Muscle layer of duodenum (tissue), 2 donors: ENCODE data around the gene RELA.
"Not testable (repeated sequence)": the region's sequence is repeated elsewhere in the genome, so short reads cannot be mapped to it uniquely, and the experiment has no call there.

ENCODE experiments used
- H3K27ac ChIP-seq: one replicate; pipeline ENCODE4 v1.7.0; 2013; ENCODE audit warnings: mild to moderate bottlenecking, low read length
- H3K27me3 ChIP-seq: one replicate; pipeline ENCODE4 v1.7.0; 2013; ENCODE audit warnings: low read depth, mild to moderate bottlenecking, control low read depth, low read length
- H3K36me3 ChIP-seq, 2 donors: one replicate each; pipeline ENCODE4 v1.7.0; 2013; ENCODE audit warnings: low read length in 2 of 2, control low read depth in 1 of 2, mild to moderate bottlenecking in 1 of 2; ENCODE audit not compliant: insufficient read depth in 2 of 2, control insufficient read depth in 1 of 2
- H3K4me1 ChIP-seq, 2 donors: one replicate each; pipeline ENCODE4 v1.7.0; 2013; ENCODE audit warnings: low read length in 2 of 2, mild to moderate bottlenecking in 2 of 2, control low read depth in 1 of 2, moderate library complexity in 1 of 2; ENCODE audit not compliant: insufficient read depth in 2 of 2, control insufficient read depth in 1 of 2
- H3K4me3 ChIP-seq, 2 donors: one replicate each; pipeline ENCODE4 v1.7.0; 2013; ENCODE audit warnings: low read length in 2 of 2, low read depth in 1 of 2, mild to moderate bottlenecking in 1 of 2
- H3K9me3 ChIP-seq, 2 donors: one replicate each; pipeline ENCODE4 v1.7.0; 2013; ENCODE audit warnings: low read length in 2 of 2, control low read depth in 1 of 2, mild to moderate bottlenecking in 1 of 2; ENCODE audit not compliant: control insufficient read depth in 1 of 2
- donor health status: healthy.

Gene RELA

GRCh38 chr11:65698205-65698604, 35.5 kb upstream of the RELA start:
- Histone ChIP-seq H3K27ac (no peak overlapping the region), H3K27me3 (no peaks in the 10 kb centered on the region), H3K4me1 (peaks cover 0 to 10% of the 10 kb centered on the region in 2 donors), H3K9me3 (no peaks in the 10 kb centered on the region), H3K4me3 (no peak overlapping the region), H3K36me3 (no peaks in the 10 kb centered on the region)

GRCh38 chr11:65696802-65697552, 34.3 kb upstream of the RELA start:
- H3K9me3 ChIP-seq = no peaks in the 10 kb centered on the region
- no peak overlapping the region for H3K4me3 ChIP-seq
- no peak overlapping the region for H3K27ac ChIP-seq
- H3K4me1 ChIP-seq = peaks cover 0 to 10% of the 10 kb centered on the region in 2 donors
- H3K27me3 ChIP-seq = no peaks in the 10 kb centered on the region
- no peaks in the 10 kb centered on the region for H3K36me3 ChIP-seq

- peaks cover 0 to 10% of the 10 kb centered on the region in 2 donors for H3K4me1 ChIP-seq
- H3K4me3 ChIP-seq = no peak overlapping the region
- H3K9me3 ChIP-seq = no peaks in the 10 kb centered on the region
- no peaks in the 10 kb centered on the region for H3K36me3 ChIP-seq
- no peak overlapping the region for H3K27ac ChIP-seq
- no peaks in the 10 kb centered on the region for H3K27me3 ChIP-seq
Observed at GRCh38 chr11:65695459-65696241, 32.9 kb upstream of the RELA start.

- Histone ChIP-seq H3K9me3 (no peaks in the 10 kb centered on the region), H3K36me3 (no peaks in the 10 kb centered on the region), H3K4me3 (no peak overlapping the region), H3K27me3 (no peaks in the 10 kb centered on the region), H3K4me1 (peaks cover 0 to 10% of the 10 kb centered on the region in 2 donors), H3K27ac (no peak overlapping the region)
Observed at GRCh38 chr11:65692367-65692766, 29.7 kb upstream of the RELA start.

GRCh38 chr11:65691847-65692246, 29.1 kb upstream of the RELA start:
- not testable (repeated sequence) for H3K27me3 ChIP-seq, H3K4me3 ChIP-seq, H3K4me1 ChIP-seq

GRCh38 chr11:65685981-65686380, 23.3 kb upstream of the RELA start:
- Histone ChIP-seq H3K4me1 (no peaks in the 10 kb centered on the region), H3K4me3 (no peak overlapping the region), H3K9me3 (no peaks in the 10 kb centered on the region), H3K27me3 (no peaks in the 10 kb centered on the region), H3K27ac (no peak overlapping the region), H3K36me3 (no peaks in the 10 kb centered on the region)

More at GRCh38 chr11:65691847-65692246, 29.1 kb upstream of the RELA start:
- not testable (repeated sequence) for H3K9me3 ChIP-seq, H3K27ac ChIP-seq, H3K36me3 ChIP-seq

- H3K27me3 ChIP-seq, H3K9me3 ChIP-seq, H3K4me1 ChIP-seq, H3K27ac ChIP-seq, H3K36me3 ChIP-seq, H3K4me3 ChIP-seq: not testable (repeated sequence)
Observed at GRCh38 chr11:65683480-65683879, 20.8 kb upstream of the RELA start.

GRCh38 chr11:65680192-65680743, 17.6 kb upstream of the RELA start:
- H3K9me3 ChIP-seq = no peaks in the 10 kb centered on the region
- H3K27ac ChIP-seq = no peak overlapping the region
- H3K4me1 ChIP-seq = no peaks in the 10 kb centered on the region
- no peaks in the 10 kb centered on the region for H3K36me3 ChIP-seq
- no peaks in the 10 kb centered on the region for H3K27me3 ChIP-seq
- H3K4me3 ChIP-seq = no peak overlapping the region

GRCh38 chr11:65672982-65673381, 10.3 kb upstream of the RELA start:
- no peaks in the 10 kb centered on the region for H3K9me3 ChIP-seq
- H3K27ac ChIP-seq = no peak overlapping the region
- H3K4me1 ChIP-seq = no peaks in the 10 kb centered on the region
- no peaks in the 10 kb centered on the region for H3K27me3 ChIP-seq
- no peaks in the 10 kb centered on the region for H3K36me3 ChIP-seq
- no peak overlapping the region for H3K4me3 ChIP-seq

GRCh38 chr11:65672180-65672860, 9.6 kb upstream of the RELA start:
- H3K4me1 ChIP-seq = no peaks in the 10 kb centered on the region
- no peaks in the 10 kb centered on the region for H3K36me3 ChIP-seq
- H3K4me3 ChIP-seq = no peak overlapping the region
- no peaks in the 10 kb centered on the region for H3K27me3 ChIP-seq
- H3K9me3 ChIP-seq = no peaks in the 10 kb centered on the region
- H3K27ac ChIP-seq = no peak overlapping the region

GRCh38 chr11:65663639-65664200, 1.0 kb upstream of the RELA start:
- Histone ChIP-seq H3K27ac (peak overlapping the region; percentile 98), H3K27me3 (no peaks in the 10 kb centered on the region), H3K4me1 (peaks cover 9 to 15% of the 10 kb centered on the region in 2 donors), H3K9me3 (no peaks in the 10 kb centered on the region), H3K36me3 (peaks cover 22 to 29% of the 10 kb centered on the region in 2 donors), H3K4me3 (peak overlapping the region; percentile 71 to 86)
